GM13977 (cell line): Measurements from ENCODE around the gene RARA.

Experiments used
- DNase-seq: peaks from one replicate; pipeline ENCODE4 v3.0.0; 2012; ENCODE audit warnings: low spot score
- CTCF ChIP-seq: IDR thresholded peaks from 2 replicates; pipeline ENCODE4 v1.5.1; 2012; ENCODE audit warnings: mild to moderate bottlenecking, control low read depth; ENCODE audit not compliant: insufficient read depth; ENCODE audit errors: extremely low read depth, missing control alignments
- in situ Hi-C: fragments of 300-500 bp; cut with MboI; formaldehyde crosslinking; loops from one replicate; pipeline ENCODE4 v1.12.0; 2022; ENCODE audit warnings: low sequenced_read_pairs, low pct_unique_long_range_greater_than_20kb, mixed read lengths, inconsistent platforms; ENCODE audit not compliant: unreplicated experiment

The RARA gene

GRCh38 chr17:40348562-40349476 lies 39.8 kb downstream of the RARA start:
- no peak for DNase-seq
- in situ Hi-C loops: no loop called here
- no peak for TF ChIP-seq CTCF

- no peak for DNase-seq
- TF ChIP-seq CTCF: no peak
- in situ Hi-C loops: no loop called here
These were observed 40.5 kb downstream of the RARA start for GRCh38 chr17:40349477-40349894.

DNA sequence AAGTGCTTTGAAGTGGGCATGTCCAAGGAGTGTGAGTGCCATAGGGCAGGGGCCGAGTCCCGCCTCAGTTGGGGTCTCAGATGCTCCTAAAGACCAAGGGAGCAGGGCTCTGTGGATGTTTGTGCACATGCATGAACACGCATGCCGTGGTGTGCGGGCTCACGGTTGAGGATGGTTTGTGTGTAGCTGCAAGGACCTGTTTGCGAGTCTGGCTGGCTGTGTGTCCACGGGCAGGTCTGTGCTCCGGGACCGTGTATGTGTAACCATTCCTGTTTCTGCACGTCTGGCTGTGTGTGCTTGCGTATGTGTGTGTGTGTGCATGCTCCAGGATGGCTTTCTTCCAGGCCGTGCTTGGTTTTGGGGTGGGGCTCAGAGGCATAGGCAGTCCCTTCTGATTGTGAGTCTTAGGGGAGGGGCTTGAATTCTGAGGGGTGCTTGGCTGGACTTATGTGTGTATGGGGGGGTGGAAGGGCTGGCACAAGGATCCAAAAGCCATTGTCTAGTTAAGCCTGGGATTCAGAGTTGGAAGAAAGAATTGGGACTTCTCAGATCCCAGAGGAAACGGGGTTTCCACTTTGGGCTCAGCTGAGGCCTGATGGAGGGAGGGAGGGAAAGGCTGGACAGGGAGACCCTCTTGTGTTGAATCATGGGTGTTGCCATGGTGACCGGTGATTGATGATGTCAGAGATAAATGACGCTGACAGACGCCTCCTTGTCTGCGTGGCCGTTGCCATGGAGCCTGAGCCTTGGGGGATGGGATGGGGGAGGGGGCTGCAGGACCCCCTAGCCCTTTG lies 41.1 kb downstream of the RARA start:
- no peak for DNase-seq
- no peak for TF ChIP-seq CTCF
- in situ Hi-C loops: loop anchor here (5.0 to 10.0 kb wide), 2 partner anchors 48 to 145 kb away; no protein-coding TSS in a partner anchor

DNA sequence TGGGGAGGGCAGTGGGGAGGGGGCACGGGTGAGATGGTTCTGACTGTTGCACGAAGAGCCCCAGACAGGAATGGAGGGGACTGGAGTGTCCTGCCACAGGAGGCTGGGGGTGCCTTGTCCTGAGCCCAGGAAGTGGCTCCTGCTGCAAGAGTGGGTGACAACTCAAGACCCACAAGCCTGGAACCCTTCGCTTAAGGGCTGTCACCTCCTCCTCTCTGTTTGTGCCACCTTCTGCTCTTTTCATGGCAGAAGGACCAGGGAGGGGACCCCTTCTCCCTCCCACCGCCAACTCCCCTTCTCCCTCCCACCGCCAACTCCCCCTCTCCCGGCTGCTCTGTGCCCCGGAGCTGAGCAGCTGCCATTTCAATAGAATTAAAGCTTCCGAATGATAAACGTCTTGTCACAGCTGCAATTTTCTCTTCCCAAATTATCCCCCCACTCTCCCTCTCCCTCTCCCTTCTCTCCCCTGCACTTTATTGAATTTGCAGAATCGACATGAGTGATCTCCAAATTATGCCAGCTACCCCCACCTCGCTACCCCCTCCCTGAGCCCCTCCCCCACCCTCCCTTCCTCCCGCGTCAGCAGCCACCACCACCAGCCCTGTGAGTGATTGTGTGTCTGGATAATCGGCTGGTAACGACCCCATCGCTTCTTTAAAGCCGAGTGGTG lies 41.8 kb downstream of the RARA start:
- TF ChIP-seq CTCF: no peak
- in situ Hi-C loops: loop anchor here (5.0 to 10.0 kb wide), 2 partner anchors 49 to 146 kb away; no protein-coding TSS in a partner anchor
- no peak for DNase-seq

- TF ChIP-seq CTCF: no peak
- in situ Hi-C loops: loop anchor here (5.0 to 10.0 kb wide), 2 partner anchors 49 to 147 kb away; no protein-coding TSS in a partner anchor
- no peak for DNase-seq
These were observed 42.6 kb downstream of the RARA start for GRCh38 chr17:40351359-40352236.
